ENCODE results near the gene MKLN1. TPM values are rescaled to one million over a fixed set of nuclear protein-coding genes. Genes with fewer than 3 reads are reported as not detected.
"Not testable (repeated sequence)": the region's sequence is repeated elsewhere in the genome, so short reads cannot be mapped to it uniquely, and the experiment has no call there.

The MKLN1 gene
- polyA plus RNA-seq, 1 experiment = 25.6 TPM

- ChIA-PET CTCF (interaction anchor here (0.7 to 4.0 kb wide), 8 partner anchors 10 to 530 kb away, joined by 3 to 23 read pairs (median 4); no protein-coding TSS in a partner anchor), POLR2A (no interaction called here)
- Histone ChIP-seq H3K27me3 (ENCODE audit: control insufficient read depth, insufficient read depth, low read length) (no peaks in the 10 kb centered on the region), H3K36me3 (ENCODE audit: control insufficient read depth, insufficient read depth, low read length) (no peaks in the 10 kb centered on the region), H3K4me3 (ENCODE audit: low read depth, low read length) (no peak overlapping the region)
- TF ChIP-seq, protein P1, sequence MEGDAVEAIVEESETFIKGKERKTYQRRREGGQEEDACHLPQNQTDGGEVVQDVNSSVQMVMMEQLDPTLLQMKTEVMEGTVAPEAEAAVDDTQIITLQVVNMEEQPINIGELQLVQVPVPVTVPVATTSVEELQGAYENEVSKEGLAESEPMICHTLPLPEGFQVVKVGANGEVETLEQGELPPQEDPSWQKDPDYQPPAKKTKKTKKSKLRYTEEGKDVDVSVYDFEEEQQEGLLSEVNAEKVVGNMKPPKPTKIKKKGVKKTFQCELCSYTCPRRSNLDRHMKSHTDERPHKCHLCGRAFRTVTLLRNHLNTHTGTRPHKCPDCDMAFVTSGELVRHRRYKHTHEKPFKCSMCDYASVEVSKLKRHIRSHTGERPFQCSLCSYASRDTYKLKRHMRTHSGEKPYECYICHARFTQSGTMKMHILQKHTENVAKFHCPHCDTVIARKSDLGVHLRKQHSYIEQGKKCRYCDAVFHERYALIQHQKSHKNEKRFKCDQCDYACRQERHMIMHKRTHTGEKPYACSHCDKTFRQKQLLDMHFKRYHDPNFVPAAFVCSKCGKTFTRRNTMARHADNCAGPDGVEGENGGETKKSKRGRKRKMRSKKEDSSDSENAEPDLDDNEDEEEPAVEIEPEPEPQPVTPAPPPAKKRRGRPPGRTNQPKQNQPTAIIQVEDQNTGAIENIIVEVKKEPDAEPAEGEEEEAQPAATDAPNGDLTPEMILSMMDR (IDR thresholded peaks at IDR 0.05; ENCODE audit: insufficient read depth, low read depth, low read length) = no peak
- no peak for DNase-seq (ENCODE audit: low read depth)
These were observed 184.3 kb downstream of the MKLN1 start for GRCh38 chr7:131511774-131512535.

DNA sequence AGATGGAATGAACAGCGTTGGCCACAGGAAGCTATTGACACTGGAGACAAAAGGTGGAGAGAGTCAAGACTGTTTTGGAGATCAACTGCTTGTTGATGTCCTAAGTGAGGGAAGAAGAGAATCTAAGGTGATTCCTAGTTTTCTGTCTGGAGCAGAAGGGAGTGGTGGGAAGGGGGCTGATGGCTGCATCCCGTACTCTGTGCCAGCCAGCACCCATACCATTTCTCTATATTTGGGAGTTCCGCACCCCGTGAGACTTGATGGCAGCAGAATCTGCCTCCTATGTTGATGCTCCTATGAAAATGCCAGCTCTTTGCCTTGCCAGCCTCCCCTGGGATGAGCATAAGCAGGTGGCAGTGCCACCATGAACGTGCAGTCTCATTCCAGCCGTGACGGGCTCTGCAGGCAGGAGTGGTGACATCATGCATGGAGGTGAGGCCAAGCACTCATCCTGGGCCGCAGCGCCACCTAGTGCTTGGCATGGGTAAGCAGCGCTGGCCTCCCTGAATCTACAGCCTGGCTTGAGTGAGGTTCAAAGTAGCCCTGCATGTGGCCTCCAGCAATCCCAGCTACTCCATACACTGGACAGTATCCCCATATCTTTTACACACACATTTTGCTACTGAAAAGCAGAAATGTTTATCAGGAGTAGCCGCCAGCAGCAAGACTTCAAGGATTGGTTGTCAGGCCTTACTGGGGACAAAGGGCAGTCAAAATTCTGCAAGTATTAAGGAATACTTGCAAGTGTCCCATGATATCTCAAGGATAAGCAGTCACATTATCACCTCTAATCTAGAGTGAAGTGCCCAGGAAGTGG, 185.8 kb downstream of the MKLN1 start:
- Histone ChIP-seq H3K27me3 (ENCODE audit: control insufficient read depth, insufficient read depth, low read length) (no peaks in the 10 kb centered on the region), H3K4me3 (ENCODE audit: low read depth, low read length) (no peak overlapping the region), H3K36me3 (ENCODE audit: control insufficient read depth, insufficient read depth, low read length) (no peaks in the 10 kb centered on the region)
- TF ChIP-seq, protein P1 (IDR thresholded peaks at IDR 0.05; ENCODE audit: insufficient read depth, low read depth, low read length) = peak; percentile 99
- ChIA-PET POLR2A (no interaction called here), CTCF (interaction anchor here (0.6 to 4.0 kb wide), 20 partner anchors 8 to 144 kb away, joined by 3 to 23 read pairs (median 4); no protein-coding TSS in a partner anchor)
- no peak for DNase-seq (ENCODE audit: low read depth)

GRCh38 chr7:131515471-131515870, 187.8 kb downstream of the MKLN1 start:
- H3K4me3 ChIP-seq (ENCODE audit: low read depth, low read length); H3K27me3 ChIP-seq (ENCODE audit: control insufficient read depth, insufficient read depth, low read length); DNase-seq (ENCODE audit: low read depth); H3K36me3 ChIP-seq (ENCODE audit: control insufficient read depth, insufficient read depth, low read length); POLR2A ChIA-PET: not testable (repeated sequence)
- CTCF ChIA-PET = interaction anchor here (0.8 to 3.0 kb wide), 3 partner anchors 12 to 139 kb away, joined by 3 to 10 read pairs (median 4); no protein-coding TSS in a partner anchor

GRCh38 chr7:131517218-131517923, 189.7 kb downstream of the MKLN1 start:
- CTCF ChIA-PET = no interaction called here

DNA sequence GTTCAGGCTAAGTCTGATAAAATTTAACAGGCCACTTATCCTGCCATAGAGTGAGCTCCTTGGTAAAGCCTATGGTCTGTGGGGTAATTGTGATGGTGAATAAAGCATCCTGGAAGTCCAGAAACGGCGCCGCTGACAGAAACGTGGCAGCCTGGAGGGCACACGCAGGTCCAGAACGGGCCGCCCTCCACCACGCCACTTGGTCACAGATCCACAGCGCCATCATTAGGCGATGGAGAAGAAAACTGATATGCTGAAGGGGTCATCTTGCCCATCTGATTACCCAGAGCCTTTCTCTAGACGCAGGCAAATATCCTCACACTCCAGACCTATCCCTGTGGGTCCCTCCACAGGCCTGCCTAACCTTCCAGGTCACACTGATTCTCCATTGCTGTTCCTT, 190.9 kb downstream of the MKLN1 start:
- POLR2A ChIA-PET = no interaction called here
- no peaks in the 10 kb centered on the region for H3K27me3 ChIP-seq (ENCODE audit: control insufficient read depth, insufficient read depth, low read length)
- no peaks in the 10 kb centered on the region for H3K36me3 ChIP-seq (ENCODE audit: control insufficient read depth, insufficient read depth, low read length)
- TF ChIP-seq, protein P1 (IDR thresholded peaks at IDR 0.05; ENCODE audit: insufficient read depth, low read depth, low read length) = no peak
- DNase-seq (ENCODE audit: low read depth) = no peak
- CTCF ChIA-PET = interaction anchor here (1.1 kb wide), 1 partner anchor 15 kb away, joined by 3 read pairs; no protein-coding TSS in a partner anchor
- H3K4me3 ChIP-seq (ENCODE audit: low read depth, low read length) = no peak overlapping the region

More at GRCh38 chr7:131517218-131517923, 189.7 kb downstream of the MKLN1 start:
- Histone ChIP-seq H3K27me3 (ENCODE audit: control insufficient read depth, insufficient read depth, low read length) (no peaks in the 10 kb centered on the region), H3K4me3 (ENCODE audit: low read depth, low read length) (no peak overlapping the region), H3K36me3 (ENCODE audit: control insufficient read depth, insufficient read depth, low read length) (no peaks in the 10 kb centered on the region)
- TF ChIP-seq, protein P1 (IDR thresholded peaks at IDR 0.05; ENCODE audit: insufficient read depth, low read depth, low read length) = no peak
- DNase-seq (ENCODE audit: low read depth) = no peak
- POLR2A ChIA-PET = no interaction called here
